GM18951 (cell line): ENCODE results near the gene RHOG.

Source experiments
- POLR2A ChIP-seq: IDR thresholded peaks from 4 replicates; pipeline ENCODE4 v1.6.1; 2011; ENCODE audit warnings: mild to moderate bottlenecking; ENCODE audit not compliant: insufficient read length, insufficient read depth; ENCODE audit errors: extremely low read depth
- in situ Hi-C: fragments of 300-500 bp; cut with MboI; formaldehyde crosslinking; loops from one replicate; pipeline ENCODE4 v1.12.0; 2022; ENCODE audit warnings: low sequenced_read_pairs, mixed read lengths, inconsistent platforms; ENCODE audit not compliant: unreplicated experiment

Gene RHOG

GRCh38 chr11:3840870-3841425 is at the start of gene RHOG:
RHOG (minus strand) TSS chr11:3840959; CDS start chr11:3828138, 12,821 bp downstream.
- peak; percentile 72 for TF ChIP-seq POLR2A
- in situ Hi-C loops = no loop called here

GRCh38 chr11:3890014-3890413 is 49.3 kb upstream of the RHOG start:
- TF ChIP-seq POLR2A = no peak
- in situ Hi-C loops = no loop called here

GRCh38 chr11:3888876-3889275 is 48.1 kb upstream of the RHOG start:
- in situ Hi-C loops = no loop called here
- no peak for TF ChIP-seq POLR2A

GRCh38 chr11:3886985-3887384 is 46.2 kb upstream of the RHOG start:
- TF ChIP-seq POLR2A = no peak
- in situ Hi-C loops = no loop called here

GRCh38 chr11:3885855-3886254 is 45.1 kb upstream of the RHOG start:
- no peak for TF ChIP-seq POLR2A
- in situ Hi-C loops = no loop called here

- in situ Hi-C loops = no loop called here
- TF ChIP-seq POLR2A = no peak
Measured at GRCh38 chr11:3882655-3883054, 41.9 kb upstream of the RHOG start.

- TF ChIP-seq POLR2A = no peak
- in situ Hi-C loops = no loop called here
Measured at GRCh38 chr11:3880724-3881123, 40.0 kb upstream of the RHOG start.

- TF ChIP-seq POLR2A = no peak
- in situ Hi-C loops = no loop called here
Measured at GRCh38 chr11:3879967-3880542, 39.3 kb upstream of the RHOG start.

- TF ChIP-seq POLR2A = no peak
- in situ Hi-C loops = no loop called here
Measured at GRCh38 chr11:3879216-3879966, 38.6 kb upstream of the RHOG start.

- TF ChIP-seq POLR2A = no peak
- in situ Hi-C loops = no loop called here
Measured at GRCh38 chr11:3878258-3878584, 37.5 kb upstream of the RHOG start.

GRCh38 chr11:3877364-3878257 is 36.9 kb upstream of the RHOG start:
- in situ Hi-C loops = no loop called here
- TF ChIP-seq POLR2A = no peak

GRCh38 chr11:3876613-3877012 is 35.9 kb upstream of the RHOG start:
- in situ Hi-C loops = no loop called here
- TF ChIP-seq POLR2A = no peak

GRCh38 chr11:3873712-3874349 is 33.1 kb upstream of the RHOG start:
- in situ Hi-C loops = no loop called here

More at GRCh38 chr11:3873712-3874349, 33.1 kb upstream of the RHOG start:
- TF ChIP-seq POLR2A = no peak
